ENCODE data around the gene CTSV.
"Not testable (repeated sequence)": the region's sequence is repeated elsewhere in the genome, so short reads cannot be mapped to it uniquely, and the experiment has no call there.

CTSV gene

GRCh38 chr9:97077452-97078295 lies 38.7 kb upstream of the CTSV start:
- Histone ChIP-seq H3K36me3 (ENCODE audit: control insufficient read depth in 1 of 2, insufficient read depth in 2 of 2, low read depth in 1 of 2, low read length in 2 of 2) (no peaks in the 10 kb centered on the region), H3K9me3 (ENCODE audit: control insufficient read depth, low read length) (no peaks in the 10 kb centered on the region), H3K4me3 (ENCODE audit: insufficient read depth in 1 of 2, low read depth in 1 of 2, low read length in 2 of 2) (no peak overlapping the region), H2BK12ac (ENCODE audit: low read length in 2 of 2) (no peak overlapping the region), H3K27me3 (ENCODE audit: control insufficient read depth in 1 of 2, insufficient read depth in 1 of 2, low read length in 2 of 2) (peaks cover 7 to 36% of the 10 kb centered on the region in 2 experiments), H2AFZ (ENCODE audit: low read depth, low read length) (no peak overlapping the region), H3K23ac (ENCODE audit: low read length in 2 of 2) (no peak overlapping the region), H3K18ac (ENCODE audit: low read depth in 1 of 2, low read length in 2 of 2) (no peak overlapping the region), H3K27ac (ENCODE audit: low read length, poor library complexity, severe bottlenecking) (no peak overlapping the region), H4K8ac (ENCODE audit: low read length) (no peak overlapping the region), H3K9ac (ENCODE audit: low read length) (no peak overlapping the region), H3K14ac (ENCODE audit: low read length in 2 of 2) (no peak overlapping the region), H3K4me1 (ENCODE audit: control insufficient read depth, insufficient read depth, low read depth, low read length) (no peaks in the 10 kb centered on the region), H3K4ac (ENCODE audit: low read depth in 1 of 2, low read length in 2 of 2) (no peak overlapping the region), H2BK5ac (ENCODE audit: low read depth, low read length, poor library complexity, severe bottlenecking) (no peak overlapping the region), H4K91ac (ENCODE audit: low read length) (no peak overlapping the region), H3K79me1 (replicated peaks; ENCODE audit: low read length, poor library complexity, severe bottlenecking) (no peaks in the 10 kb centered on the region), H2BK120ac (ENCODE audit: low read depth, low read length) (no peak overlapping the region), H3K4me2 (ENCODE audit: low read length, poor library complexity, severe bottlenecking) (no peak overlapping the region), H2AK5ac (ENCODE audit: low read length, severe bottlenecking) (no peak overlapping the region), H2BK15ac (ENCODE audit: low read depth, poor library complexity, severe bottlenecking) (no peak overlapping the region)
- DNase-seq, result no peak
- WGBS, result 95% methylated on average over 37 of the region's 37 CpGs

DNA sequence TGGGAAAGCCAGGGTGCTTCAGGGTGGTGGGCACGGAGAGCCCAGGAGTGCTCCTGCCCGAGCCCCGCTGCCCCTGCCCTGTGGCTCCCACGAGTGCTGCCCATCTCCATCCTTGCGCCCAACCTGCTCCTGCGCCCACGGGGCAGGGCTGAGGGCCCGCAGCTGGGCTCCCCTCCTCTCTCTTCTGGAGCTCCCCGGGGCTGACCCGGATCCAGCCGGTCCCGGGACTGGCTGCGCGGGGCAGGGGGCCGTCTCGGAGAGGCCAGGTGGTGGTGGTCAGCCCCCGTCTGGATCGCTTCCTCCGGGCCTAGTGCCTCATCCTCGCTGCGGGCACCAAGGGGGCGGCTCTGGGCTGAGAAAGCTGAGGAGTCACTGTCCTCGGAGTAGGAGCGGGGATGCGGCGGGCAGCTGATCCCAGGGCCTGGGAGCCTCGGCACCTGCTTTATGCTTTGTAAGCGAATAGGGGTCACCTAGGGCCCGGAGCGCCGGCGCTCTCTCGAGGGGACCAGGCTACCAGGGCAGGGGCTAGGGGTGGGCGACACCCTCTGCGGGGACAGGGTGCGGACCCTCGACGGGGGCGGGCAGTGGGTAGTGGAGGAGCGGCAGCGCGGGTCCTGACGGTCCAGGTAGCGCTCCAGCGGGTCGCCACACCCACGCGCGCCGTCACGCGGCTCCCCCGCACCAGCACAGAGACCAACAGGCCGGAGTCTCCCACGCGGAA lies 37.9 kb upstream of the CTSV start:
- peaks cover 10 to 36% of the 10 kb centered on the region in 2 experiments for H3K27me3 ChIP-seq (ENCODE audit: control insufficient read depth in 1 of 2, insufficient read depth in 1 of 2, low read length in 2 of 2)
- H2AFZ ChIP-seq (ENCODE audit: low read depth, low read length); H4K8ac ChIP-seq (ENCODE audit: low read length); H3K18ac ChIP-seq (ENCODE audit: low read depth in 1 of 2, low read length in 2 of 2); H3K36me3 ChIP-seq (ENCODE audit: control insufficient read depth in 1 of 2, insufficient read depth in 2 of 2, low read depth in 1 of 2, low read length in 2 of 2); H3K23ac ChIP-seq (ENCODE audit: low read length in 2 of 2); H2BK120ac ChIP-seq (ENCODE audit: low read depth, low read length); H3K79me1 ChIP-seq (replicated peaks; ENCODE audit: low read length, poor library complexity, severe bottlenecking); H2BK12ac ChIP-seq (ENCODE audit: low read length in 2 of 2); H3K9me3 ChIP-seq (ENCODE audit: control insufficient read depth, low read length); H2BK5ac ChIP-seq (ENCODE audit: low read depth, low read length, poor library complexity, severe bottlenecking); H3K27ac ChIP-seq (ENCODE audit: low read length, poor library complexity, severe bottlenecking); H3K4me2 ChIP-seq (ENCODE audit: low read length, poor library complexity, severe bottlenecking); H3K4me1 ChIP-seq (ENCODE audit: control insufficient read depth, insufficient read depth, low read depth, low read length); H2BK15ac ChIP-seq (ENCODE audit: low read depth, poor library complexity, severe bottlenecking); H3K9ac ChIP-seq (ENCODE audit: low read length); H3K4ac ChIP-seq (ENCODE audit: low read depth in 1 of 2, low read length in 2 of 2); H3K14ac ChIP-seq (ENCODE audit: low read length in 2 of 2); H2AK5ac ChIP-seq (ENCODE audit: low read length, severe bottlenecking); H3K4me3 ChIP-seq (ENCODE audit: insufficient read depth in 1 of 2, low read depth in 1 of 2, low read length in 2 of 2); H4K91ac ChIP-seq (ENCODE audit: low read length); DNase-seq: not testable (repeated sequence)
- WGBS, result 97% methylated on average over 56 of the region's 56 CpGs

GRCh38 chr9:97076238-97076637 lies 37.3 kb upstream of the CTSV start:
- H2BK15ac ChIP-seq (ENCODE audit: low read depth, poor library complexity, severe bottlenecking), result no peak overlapping the region

DNA sequence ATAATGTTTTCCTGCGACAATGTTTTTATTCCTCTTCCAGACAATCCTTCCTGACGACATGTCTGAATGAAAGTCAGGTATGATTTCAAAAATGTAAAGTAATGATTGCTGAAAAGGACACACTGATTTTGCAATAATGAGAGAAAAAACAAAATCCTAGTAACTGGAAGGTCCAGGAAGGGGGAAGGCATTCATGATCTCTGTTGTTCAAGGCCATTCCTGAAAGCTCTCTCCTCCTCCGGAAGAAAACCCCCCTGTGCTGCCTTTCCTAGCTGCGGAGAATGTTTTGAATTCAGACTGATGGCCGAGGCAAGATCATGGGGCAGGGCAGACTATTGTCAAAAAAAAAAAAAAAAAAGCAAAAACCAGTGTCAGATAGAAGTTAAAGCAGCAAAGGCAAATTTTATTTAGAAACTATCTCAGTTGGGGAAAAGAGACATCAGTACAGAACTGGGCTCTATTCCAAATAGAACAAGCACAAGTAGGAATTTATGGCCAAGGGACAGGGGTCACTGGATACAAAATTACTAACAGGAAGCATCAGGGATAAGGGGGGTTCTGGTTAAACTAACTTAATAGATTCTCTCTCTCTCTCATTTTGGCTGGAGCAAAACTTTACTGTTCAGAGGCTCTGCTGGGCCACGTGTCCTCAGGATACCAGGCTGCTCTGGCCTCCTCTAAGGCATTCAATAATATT lies 36.5 kb upstream of the CTSV start:
- no peak overlapping the region for H2BK120ac ChIP-seq (ENCODE audit: low read depth, low read length)
- no peak overlapping the region for H3K4me3 ChIP-seq (ENCODE audit: insufficient read depth in 1 of 2, low read depth in 1 of 2, low read length in 2 of 2)
- no peak overlapping the region for H2BK12ac ChIP-seq (ENCODE audit: low read length in 2 of 2)
- no peak overlapping the region for H4K8ac ChIP-seq (ENCODE audit: low read length)
- no peak overlapping the region for H3K14ac ChIP-seq (ENCODE audit: low read length in 2 of 2)
- 90% methylated on average over 2 of the region's 6 CpGs for WGBS
- no peaks in the 10 kb centered on the region for H3K79me1 ChIP-seq (replicated peaks; ENCODE audit: low read length, poor library complexity, severe bottlenecking)
- H3K27ac ChIP-seq (ENCODE audit: low read length, poor library complexity, severe bottlenecking), result no peak overlapping the region
- H2AK5ac ChIP-seq (ENCODE audit: low read length, severe bottlenecking), result no peak overlapping the region
- H3K4me2 ChIP-seq (ENCODE audit: low read length, poor library complexity, severe bottlenecking), result no peak overlapping the region
- no peaks in the 10 kb centered on the region for H3K9me3 ChIP-seq (ENCODE audit: control insufficient read depth, low read length)
- H3K4ac ChIP-seq (ENCODE audit: low read depth in 1 of 2, low read length in 2 of 2), result no peak overlapping the region
- no peak overlapping the region for H2BK15ac ChIP-seq (ENCODE audit: low read depth, poor library complexity, severe bottlenecking)
- H3K9ac ChIP-seq (ENCODE audit: low read length), result no peak overlapping the region
- no peak overlapping the region for H2AFZ ChIP-seq (ENCODE audit: low read depth, low read length)
- H3K4me1 ChIP-seq (ENCODE audit: control insufficient read depth, insufficient read depth, low read depth, low read length), result no peaks in the 10 kb centered on the region
- no peak for DNase-seq
- no peaks in the 10 kb centered on the region for H3K36me3 ChIP-seq (ENCODE audit: control insufficient read depth in 1 of 2, insufficient read depth in 2 of 2, low read depth in 1 of 2, low read length in 2 of 2)
- no peak overlapping the region for H4K91ac ChIP-seq (ENCODE audit: low read length)
- peaks cover 10 to 36% of the 10 kb centered on the region in 2 experiments for H3K27me3 ChIP-seq (ENCODE audit: control insufficient read depth in 1 of 2, insufficient read depth in 1 of 2, low read length in 2 of 2)
- no peak overlapping the region for H3K23ac ChIP-seq (ENCODE audit: low read length in 2 of 2)
- H2BK5ac ChIP-seq (ENCODE audit: low read depth, low read length, poor library complexity, severe bottlenecking), result no peak overlapping the region
- no peak overlapping the region for H3K18ac ChIP-seq (ENCODE audit: low read depth in 1 of 2, low read length in 2 of 2)

More at GRCh38 chr9:97076238-97076637, 37.3 kb upstream of the CTSV start:
- H3K27me3 ChIP-seq (ENCODE audit: control insufficient read depth in 1 of 2, insufficient read depth in 1 of 2, low read length in 2 of 2), result peaks cover 10 to 36% of the 10 kb centered on the region in 2 experiments
- no peak overlapping the region for H3K4ac ChIP-seq (ENCODE audit: low read depth in 1 of 2, low read length in 2 of 2)
- no peak overlapping the region for H4K8ac ChIP-seq (ENCODE audit: low read length)
- no peak overlapping the region for H2BK120ac ChIP-seq (ENCODE audit: low read depth, low read length)
- H2BK5ac ChIP-seq (ENCODE audit: low read depth, low read length, poor library complexity, severe bottlenecking), result no peak overlapping the region
- H2BK12ac ChIP-seq (ENCODE audit: low read length in 2 of 2), result no peak overlapping the region
- H3K4me1 ChIP-seq (ENCODE audit: control insufficient read depth, insufficient read depth, low read depth, low read length), result no peaks in the 10 kb centered on the region
- no peak overlapping the region for H4K91ac ChIP-seq (ENCODE audit: low read length)
- H3K9ac ChIP-seq (ENCODE audit: low read length), result no peak overlapping the region
- H3K36me3 ChIP-seq (ENCODE audit: control insufficient read depth in 1 of 2, insufficient read depth in 2 of 2, low read depth in 1 of 2, low read length in 2 of 2), result no peaks in the 10 kb centered on the region
- no peak overlapping the region for H3K4me2 ChIP-seq (ENCODE audit: low read length, poor library complexity, severe bottlenecking)
- no peaks in the 10 kb centered on the region for H3K9me3 ChIP-seq (ENCODE audit: control insufficient read depth, low read length)
- no peak overlapping the region for H3K14ac ChIP-seq (ENCODE audit: low read length in 2 of 2)
- no peak overlapping the region for H2AFZ ChIP-seq (ENCODE audit: low read depth, low read length)
- no peak overlapping the region for H3K18ac ChIP-seq (ENCODE audit: low read depth in 1 of 2, low read length in 2 of 2)
- WGBS, result 75% methylated on average over 11 of the region's 11 CpGs
- H3K4me3 ChIP-seq (ENCODE audit: insufficient read depth in 1 of 2, low read depth in 1 of 2, low read length in 2 of 2), result no peak overlapping the region
- H3K23ac ChIP-seq (ENCODE audit: low read length in 2 of 2), result no peak overlapping the region
- H2AK5ac ChIP-seq (ENCODE audit: low read length, severe bottlenecking), result no peak overlapping the region
- no peaks in the 10 kb centered on the region for H3K79me1 ChIP-seq (replicated peaks; ENCODE audit: low read length, poor library complexity, severe bottlenecking)
- no peak for DNase-seq
- no peak overlapping the region for H3K27ac ChIP-seq (ENCODE audit: low read length, poor library complexity, severe bottlenecking)
